Epithelial cell of esophagus (primary cell): Measurements from ENCODE around the gene FOXA3.

ENCODE experiments used
- DNase-seq: peaks from one replicate; pipeline ENCODE4 v3.0.0; 2010; ENCODE audit warnings: low read depth
- H3K4me3 ChIP-seq: 2 replicates; pipeline ENCODE4 v1.5.1; 2011; ENCODE audit warnings: mild to moderate bottlenecking, low read length, control low read depth
- TF ChIP-seq, protein P1 (sequence below): IDR thresholded peaks from 2 replicates; pipeline ENCODE4 v1.5.1; 2011; ENCODE audit warnings: low read depth, mild to moderate bottlenecking, low read length, control low read depth, inconsistent platforms; ENCODE audit not compliant: insufficient read depth; ENCODE audit errors: missing control alignments

The FOXA3 gene

DNA sequence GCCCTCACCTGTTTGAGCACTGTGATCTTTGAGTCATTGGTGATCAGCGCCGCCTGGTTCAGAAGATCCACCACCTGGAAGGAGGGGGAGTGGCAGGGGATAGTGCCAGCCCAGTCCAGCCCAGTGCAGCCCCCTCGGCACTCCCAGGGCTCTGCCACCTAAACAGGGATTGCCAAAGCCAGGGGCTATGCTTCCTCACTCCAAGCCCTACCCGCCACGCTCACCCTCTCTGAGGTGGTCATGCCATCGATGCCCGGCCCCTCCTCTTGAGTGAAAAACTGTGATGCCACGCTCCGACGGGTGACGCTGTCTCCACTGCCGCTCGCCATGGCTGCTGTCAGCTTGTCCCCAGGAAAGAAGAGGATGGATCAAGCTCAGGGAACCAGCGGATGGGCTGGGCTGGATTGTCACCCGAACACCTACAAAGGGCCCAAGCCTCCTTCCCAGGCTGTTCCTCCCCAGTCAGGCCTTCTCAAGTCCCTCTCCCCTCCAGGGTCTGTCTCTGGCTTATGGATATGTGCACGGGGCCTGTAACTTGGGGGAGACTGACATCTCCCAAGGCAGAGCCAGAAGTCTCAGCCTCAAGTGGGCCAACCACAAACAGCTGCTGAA lies 9.9 kb upstream of the FOXA3 start:
- TF ChIP-seq, protein P1, sequence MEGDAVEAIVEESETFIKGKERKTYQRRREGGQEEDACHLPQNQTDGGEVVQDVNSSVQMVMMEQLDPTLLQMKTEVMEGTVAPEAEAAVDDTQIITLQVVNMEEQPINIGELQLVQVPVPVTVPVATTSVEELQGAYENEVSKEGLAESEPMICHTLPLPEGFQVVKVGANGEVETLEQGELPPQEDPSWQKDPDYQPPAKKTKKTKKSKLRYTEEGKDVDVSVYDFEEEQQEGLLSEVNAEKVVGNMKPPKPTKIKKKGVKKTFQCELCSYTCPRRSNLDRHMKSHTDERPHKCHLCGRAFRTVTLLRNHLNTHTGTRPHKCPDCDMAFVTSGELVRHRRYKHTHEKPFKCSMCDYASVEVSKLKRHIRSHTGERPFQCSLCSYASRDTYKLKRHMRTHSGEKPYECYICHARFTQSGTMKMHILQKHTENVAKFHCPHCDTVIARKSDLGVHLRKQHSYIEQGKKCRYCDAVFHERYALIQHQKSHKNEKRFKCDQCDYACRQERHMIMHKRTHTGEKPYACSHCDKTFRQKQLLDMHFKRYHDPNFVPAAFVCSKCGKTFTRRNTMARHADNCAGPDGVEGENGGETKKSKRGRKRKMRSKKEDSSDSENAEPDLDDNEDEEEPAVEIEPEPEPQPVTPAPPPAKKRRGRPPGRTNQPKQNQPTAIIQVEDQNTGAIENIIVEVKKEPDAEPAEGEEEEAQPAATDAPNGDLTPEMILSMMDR: no peak
- DNase-seq: no peak
- no peak overlapping the region for H3K4me3 ChIP-seq

DNA sequence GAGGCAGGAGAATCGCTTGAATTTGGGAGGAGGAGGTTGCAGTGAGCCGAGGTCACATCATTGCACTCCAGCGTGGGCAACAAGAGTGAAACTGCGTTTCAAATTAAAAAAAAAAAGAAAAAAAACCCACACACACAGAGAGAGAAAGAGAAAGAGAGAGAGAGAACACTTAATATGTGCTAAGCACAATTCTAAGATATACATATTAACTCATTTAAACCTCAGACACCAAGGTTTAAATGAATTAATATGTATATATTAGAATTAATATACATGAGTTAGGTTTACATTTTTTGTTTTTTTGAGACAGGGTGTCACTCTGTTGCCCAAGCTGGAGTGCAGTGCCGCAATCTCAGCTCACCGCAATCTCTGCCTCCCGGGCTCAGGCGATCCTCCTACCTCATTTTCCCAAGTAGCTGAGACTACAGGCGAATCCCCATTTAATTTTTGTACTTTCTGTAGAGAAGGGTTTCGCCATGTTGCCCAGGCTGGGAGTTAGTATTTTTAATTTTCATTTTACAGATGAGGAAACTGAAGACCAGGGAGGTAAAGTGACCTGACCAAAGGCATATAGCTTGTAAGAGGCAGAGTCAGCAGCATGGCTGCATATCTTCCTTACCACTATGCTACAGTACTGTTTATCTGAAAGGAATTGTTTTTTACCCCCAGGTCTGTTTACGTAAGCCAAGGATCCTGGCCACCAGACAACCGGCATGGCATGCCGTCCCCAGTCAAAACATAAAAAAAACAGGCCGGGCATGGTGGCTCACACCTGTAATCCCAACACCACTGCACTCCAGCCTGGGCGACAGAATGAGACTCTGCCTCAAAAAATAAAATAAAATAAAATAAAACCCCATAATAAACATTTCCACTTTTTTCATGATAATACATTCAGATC lies 3.5 kb upstream of the FOXA3 start:
- H3K4me3 ChIP-seq: no peak overlapping the region
- TF ChIP-seq, protein P1: no peak
- DNase-seq: no peak

DNA sequence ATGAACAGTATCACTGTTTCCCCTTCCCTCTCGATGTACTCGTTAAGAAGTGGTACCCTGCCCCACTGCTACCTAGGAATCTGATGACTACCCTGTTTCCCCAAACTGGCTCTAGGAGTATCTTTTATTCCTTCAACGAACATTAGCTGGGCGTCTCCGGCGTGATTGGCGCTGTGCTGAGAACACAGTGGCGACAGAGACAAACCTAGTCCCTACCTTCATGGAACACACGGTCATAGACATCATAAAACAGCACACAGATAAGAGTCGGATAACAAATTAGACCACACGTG lies 1.9 kb upstream of the FOXA3 start:
- no peak for DNase-seq
- TF ChIP-seq, protein P1: no peak
- peak overlapping the region; percentile 99 for H3K4me3 ChIP-seq

DNA sequence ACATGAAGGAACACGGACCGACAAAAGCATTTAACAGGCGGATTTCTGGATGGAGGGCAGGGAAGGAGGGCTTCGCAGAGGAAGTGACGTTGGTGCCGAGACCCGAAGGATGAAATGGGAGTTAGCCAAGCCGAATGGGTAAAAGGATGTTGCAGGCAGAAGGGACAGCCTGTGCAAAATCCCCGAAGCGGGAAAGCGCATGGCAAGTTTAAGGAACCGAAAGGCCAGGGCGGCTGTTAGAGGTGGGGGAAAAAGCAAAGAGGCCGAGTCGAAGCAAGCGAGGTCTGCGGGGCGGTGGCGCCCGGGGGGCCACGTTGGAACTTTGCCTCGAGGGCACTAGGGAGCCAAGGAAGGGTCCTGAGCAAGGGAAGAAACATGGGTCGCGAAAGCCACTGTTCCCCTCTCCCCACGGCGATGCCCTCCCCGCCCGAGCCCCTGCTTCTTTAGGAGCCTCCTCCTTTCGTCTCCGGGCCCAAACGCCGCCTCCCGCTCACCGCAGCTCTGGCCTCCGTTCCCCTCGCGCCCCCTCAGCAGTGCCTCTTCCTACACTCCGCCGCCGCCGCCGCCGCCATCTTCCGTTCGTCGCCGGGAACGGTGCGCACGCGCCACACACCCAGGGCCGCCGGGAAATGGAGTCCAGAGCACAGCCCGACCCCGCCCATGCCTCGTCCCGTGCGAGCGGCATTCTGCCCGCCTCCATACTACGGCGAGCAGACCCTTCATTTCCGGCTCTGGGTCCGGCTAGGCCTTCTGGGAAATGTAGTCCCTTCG lies 1.4 kb upstream of the FOXA3 start, which contains the start of gene SYMPK:
TSS of gene SYMPK (minus strand) at position 584 of the 771 bp plus-strand sequence. CDS start 8,652 bp downstream, outside the sequence.
- peak within 1 kb of the TSS; percentile 99 for H3K4me3 ChIP-seq
- TF ChIP-seq, protein P1: no peak
- peak; percentile 99 for DNase-seq

DNA sequence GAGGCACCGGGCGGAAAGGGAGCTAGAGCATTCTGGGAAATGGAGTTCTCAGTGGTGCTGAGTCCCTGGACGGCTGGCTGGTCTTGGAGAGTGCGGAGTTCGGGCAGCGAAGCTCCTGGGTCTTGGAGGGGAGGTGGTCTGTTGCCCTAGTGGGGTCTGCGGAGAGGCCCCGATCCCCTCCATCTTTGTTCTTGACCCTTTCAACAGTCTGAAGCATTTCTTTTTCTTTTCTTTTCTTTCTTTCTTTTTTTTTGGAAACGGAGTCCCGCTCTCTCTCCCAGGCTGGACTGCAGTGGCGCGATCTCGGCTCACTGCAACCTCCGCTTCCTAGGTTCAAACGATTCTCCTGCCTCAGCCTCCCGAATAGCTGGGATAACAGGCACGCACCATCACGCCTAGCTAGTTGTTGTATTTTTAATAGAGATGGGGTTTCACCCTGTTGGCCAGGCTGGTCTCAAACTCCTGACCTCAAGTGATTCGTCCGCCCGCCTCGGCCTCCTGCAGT lies 739 bp upstream of the FOXA3 start:
- TF ChIP-seq, protein P1: no peak
- no peak for DNase-seq
- H3K4me3 ChIP-seq: peak overlapping the region; percentile 99

DNA sequence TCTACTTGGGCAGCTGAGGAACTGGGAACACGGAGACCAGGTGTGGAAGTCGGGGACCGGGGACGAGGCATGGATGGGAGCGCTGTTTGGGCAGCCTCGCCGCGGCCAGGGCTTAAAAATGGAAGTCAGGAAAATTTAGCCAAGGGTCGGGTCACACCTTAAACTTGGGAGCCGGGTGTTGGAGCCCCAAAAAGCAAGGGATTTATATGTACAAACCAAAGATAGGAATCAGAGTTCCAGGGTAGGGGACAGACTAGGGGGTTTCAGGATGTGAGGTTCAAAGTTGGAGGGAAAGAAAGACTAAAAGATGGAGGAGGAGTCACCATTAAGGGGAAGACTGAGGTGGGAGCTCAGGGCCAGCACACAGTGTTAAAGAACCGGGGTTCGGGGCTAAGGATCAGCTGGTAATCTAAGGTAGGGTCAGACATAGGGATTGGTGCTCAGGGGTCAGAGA lies 530 bp downstream of the FOXA3 start:
- TF ChIP-seq, protein P1: no peak
- no peak overlapping the region for H3K4me3 ChIP-seq
- no peak for DNase-seq
